COR-L47 (cell line): ENCODE measurements around the gene CCDC57.
"Not testable (repeated sequence)": the region's sequence is repeated elsewhere in the genome, so short reads cannot be mapped to it uniquely, and the experiment has no call there.

Experiments used
- DNase-seq: peaks from one replicate; lab custom pipeline; 2025; lab: John Stamatoyannopoulos, UW

CCDC57 gene

GRCh38 chr17:82222816-82223215, 10.2 kb upstream of the CCDC57 start:
- DNase-seq = no peak

GRCh38 chr17:82221341-82221902, 8.8 kb upstream of the CCDC57 start:
- DNase-seq = no peak

- DNase-seq = no peak
These were observed 7.4 kb upstream of the CCDC57 start for GRCh38 chr17:82219753-82220709.

- DNase-seq = no peak
These were observed 6.4 kb upstream of the CCDC57 start for GRCh38 chr17:82219083-82219482.

GRCh38 chr17:82218349-82219075, 5.9 kb upstream of the CCDC57 start:
- no peak for DNase-seq

- no peak for DNase-seq
These were observed 5.0 kb upstream of the CCDC57 start for GRCh38 chr17:82217530-82218204.

GRCh38 chr17:82217120-82217529, 4.5 kb upstream of the CCDC57 start:
- no peak for DNase-seq

- DNase-seq = no peak
These were observed 3.9 kb upstream of the CCDC57 start for GRCh38 chr17:82216301-82217119.

- no peak for DNase-seq
These were observed 3.3 kb upstream of the CCDC57 start for GRCh38 chr17:82215972-82216300.

GRCh38 chr17:82215095-82215971, 2.7 kb upstream of the CCDC57 start:
- no peak for DNase-seq

- DNase-seq = no peak
These were observed 1.5 kb upstream of the CCDC57 start for GRCh38 chr17:82214012-82214628.

- peak; percentile 40 for DNase-seq
These were observed 789 bp upstream of the CCDC57 start for GRCh38 chr17:82213251-82214011.

GRCh38 chr17:82210655-82211054, 2.0 kb downstream of the CCDC57 start:
- DNase-seq = not testable (repeated sequence)

- DNase-seq = peak; percentile 81
These were observed 6.7 kb downstream of the CCDC57 start for GRCh38 chr17:82205720-82206508.

- peak; percentile 81 for DNase-seq
These were observed 7.6 kb downstream of the CCDC57 start for GRCh38 chr17:82204831-82205719.

- no peak for DNase-seq
These were observed 8.7 kb downstream of the CCDC57 start for GRCh38 chr17:82203920-82204319.

- no peak for DNase-seq
These were observed 9.7 kb downstream of the CCDC57 start for GRCh38 chr17:82202981-82203380.
